HG02763 (cell line): ENCODE data around the gene PTPRA.

Source experiments
- ATAC-seq: cut with Tn5 transposase; IDR thresholded peaks from one replicate; pipeline ENCODE4 v1.9.1; 2021; ENCODE audit warnings: mild to moderate bottlenecking, moderate library complexity; ENCODE audit not compliant: unreplicated experiment

Gene PTPRA

DNA sequence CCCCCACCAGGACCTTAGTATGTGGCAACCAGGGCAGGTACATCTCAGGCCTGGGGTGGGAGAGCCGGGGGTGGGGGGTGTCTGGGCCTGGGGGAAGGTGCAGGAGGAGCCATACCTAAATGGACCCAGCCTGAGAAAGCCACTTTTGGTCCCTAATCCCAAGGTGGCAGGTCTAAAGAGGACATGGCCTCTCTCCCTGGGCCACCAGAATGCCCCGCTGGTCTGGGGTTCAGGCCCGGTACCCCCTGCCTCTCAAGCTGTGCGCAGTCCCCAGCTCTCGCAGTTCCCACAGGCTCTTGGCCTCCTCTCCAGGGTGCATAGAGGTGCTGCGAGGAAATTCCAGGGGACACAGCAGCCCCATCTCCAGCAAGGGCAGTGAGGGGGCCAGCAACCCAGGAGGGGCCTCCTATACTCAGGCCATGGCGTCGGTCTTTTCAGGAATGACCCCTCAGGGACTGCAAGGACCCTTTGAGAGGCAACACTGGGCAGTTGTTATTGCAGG is 212.3 kb downstream of the PTPRA start:
- no peak for ATAC-seq

DNA sequence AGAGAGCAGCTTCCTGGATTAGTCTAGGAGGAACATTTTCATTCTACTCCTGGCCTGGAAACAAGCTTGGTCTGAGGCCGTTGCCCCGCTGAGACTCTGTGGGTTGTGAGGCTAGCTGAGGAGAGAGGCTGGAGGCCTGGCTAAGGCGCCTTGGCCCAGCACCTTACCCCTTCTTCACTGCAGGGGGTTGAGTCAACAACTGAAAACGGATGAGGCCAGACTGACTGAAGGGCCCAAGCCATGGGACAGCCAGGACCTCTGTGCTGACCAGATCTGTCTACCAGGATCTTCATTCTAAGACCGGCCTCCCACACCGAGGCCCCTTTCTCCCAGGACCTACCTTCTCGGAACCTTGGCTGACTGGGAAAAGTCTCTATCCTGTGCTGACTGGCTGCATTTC is 214.8 kb downstream of the PTPRA start:
- ATAC-seq = no peak
